Activated T-cell treated with anti-CD3 and anti-CD28 coated beads, Interleukin-2, amount 50 U/mL, for 1 hour (primary cell): ENCODE results near the gene DBI.
A peak's percentile ranks its signal among the peaks of the same experiment; 100 is the strongest.

Experiments used
- DNase-seq: peaks from one replicate; pipeline ENCODE4 v3.0.0-alpha.2; 2020

The DBI gene

GRCh38 chr2:119366649-119367471 is at the start of gene DBI, which contains the start of gene C2orf76:
Gene DBI, plus strand, starts transcription at chr2:119366977. Its CDS starts 75 bp downstream, at chr2:119367052.
Gene C2orf76, minus strand, starts transcription at chr2:119366834. Its CDS starts 26,875 bp downstream, at chr2:119339959.
- DNase-seq, result peak; percentile 92

DNA sequence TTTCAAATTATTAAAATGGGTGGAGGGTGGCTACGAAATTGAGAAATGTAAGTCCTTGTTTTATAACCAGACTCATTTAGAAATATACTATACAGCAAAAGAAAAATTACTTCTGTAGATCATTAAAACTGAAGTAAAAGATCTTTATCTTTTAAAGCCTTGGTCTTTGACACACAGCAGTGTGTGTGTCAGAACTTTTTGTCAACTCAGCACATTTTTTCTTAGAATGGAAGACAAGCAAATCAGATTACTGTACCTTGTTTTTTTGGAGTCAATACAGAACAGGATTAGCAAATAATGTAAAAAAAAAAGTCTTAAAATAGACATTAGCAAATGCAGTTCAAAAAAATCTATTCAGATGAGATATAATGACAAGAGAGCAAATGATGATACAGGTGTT is 49.2 kb upstream of the DBI start:
- no peak for DNase-seq

GRCh38 chr2:119319593-119319992 is 47.2 kb upstream of the DBI start:
- DNase-seq, result no peak

- no peak for DNase-seq
Measured at GRCh38 chr2:119323459-119323858, 43.3 kb upstream of the DBI start.

GRCh38 chr2:119324685-119325270 is 42.0 kb upstream of the DBI start:
- no peak for DNase-seq

DNA sequence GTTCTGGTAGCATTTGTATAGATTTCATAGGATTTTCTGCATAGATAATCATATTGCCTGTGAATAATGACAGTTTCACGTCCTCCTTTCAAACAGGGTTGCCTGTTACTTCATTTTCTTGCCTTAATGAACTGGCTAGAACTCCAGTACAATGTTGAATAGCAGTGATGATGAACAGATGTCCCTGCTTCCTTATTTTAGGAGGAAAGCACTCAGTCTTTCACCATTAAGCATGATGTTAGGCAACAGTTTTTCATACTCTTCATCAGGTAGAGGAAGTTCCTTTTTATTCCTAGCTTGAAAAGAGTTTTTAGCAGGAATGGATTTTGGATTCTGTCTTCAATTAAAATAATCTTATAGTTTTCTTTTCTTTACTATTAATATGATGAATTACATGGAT is 39.8 kb upstream of the DBI start:
- no peak for DNase-seq

- no peak for DNase-seq
Measured at GRCh38 chr2:119327431-119327830, 39.3 kb upstream of the DBI start.

DNA sequence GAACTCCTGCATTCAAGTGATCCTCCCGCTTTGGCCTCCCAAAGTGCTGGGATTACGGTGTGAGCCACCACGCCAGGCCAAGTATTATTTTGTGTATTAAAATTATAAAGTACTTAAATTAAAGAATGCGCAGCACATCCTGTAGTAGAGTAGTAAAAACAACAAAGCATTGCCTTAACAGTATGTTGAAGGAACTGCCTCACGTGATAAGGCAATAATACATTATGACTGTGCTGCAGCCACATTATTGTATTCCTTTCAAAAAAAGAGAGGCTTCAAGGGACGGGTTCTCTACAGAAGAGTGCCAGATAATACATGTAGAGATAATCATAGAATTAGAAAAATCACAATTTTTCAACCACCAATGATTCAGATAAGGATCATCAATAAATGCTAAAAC is 33.8 kb upstream of the DBI start:
- DNase-seq, result no peak

- no peak for DNase-seq
Measured at GRCh38 chr2:119333360-119333759, 33.4 kb upstream of the DBI start.

DNA sequence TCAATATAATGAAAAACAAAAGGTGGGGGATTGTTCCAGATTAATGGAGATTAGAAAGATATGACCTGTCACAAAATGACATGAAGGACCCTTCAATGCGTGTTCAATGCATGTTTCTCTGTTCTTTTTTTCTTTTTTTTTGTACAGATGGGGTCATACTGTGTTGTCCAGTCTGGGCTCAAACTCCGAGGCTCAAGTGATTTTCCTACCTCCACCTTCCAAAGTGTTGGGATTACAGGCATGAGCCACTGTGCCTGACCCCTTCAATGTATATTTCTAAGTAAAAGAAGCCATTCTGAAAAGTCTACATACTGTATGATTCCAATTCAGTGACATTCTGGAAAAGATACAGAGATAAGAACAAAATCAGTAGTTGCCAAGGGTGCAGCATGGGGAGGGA is 32.9 kb upstream of the DBI start:
- no peak for DNase-seq

- no peak for DNase-seq
Measured at GRCh38 chr2:119337749-119338148, 29.0 kb upstream of the DBI start.

DNA sequence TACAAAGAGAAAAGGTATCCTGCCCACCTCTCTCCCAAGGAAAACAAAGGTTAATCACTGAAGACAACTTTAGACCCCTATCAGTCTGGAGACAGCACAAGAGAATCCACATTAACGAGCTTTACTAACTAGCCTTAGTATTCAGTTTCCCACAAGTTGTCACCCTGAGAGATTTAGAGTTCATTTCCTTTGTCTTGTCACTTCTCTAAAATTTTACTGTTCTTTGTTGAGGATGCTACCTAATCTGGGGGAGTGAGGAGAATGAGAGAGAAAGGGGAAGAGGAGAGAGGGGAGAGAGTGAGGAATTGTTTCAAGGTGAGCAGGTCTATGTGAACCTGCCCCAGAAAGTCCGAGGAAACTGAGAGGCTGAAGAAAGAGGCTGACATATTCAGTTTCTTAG is 28.5 kb upstream of the DBI start:
- no peak for DNase-seq

GRCh38 chr2:119338826-119339561 is 27.8 kb upstream of the DBI start:
- DNase-seq, result peak; percentile 24

DNA sequence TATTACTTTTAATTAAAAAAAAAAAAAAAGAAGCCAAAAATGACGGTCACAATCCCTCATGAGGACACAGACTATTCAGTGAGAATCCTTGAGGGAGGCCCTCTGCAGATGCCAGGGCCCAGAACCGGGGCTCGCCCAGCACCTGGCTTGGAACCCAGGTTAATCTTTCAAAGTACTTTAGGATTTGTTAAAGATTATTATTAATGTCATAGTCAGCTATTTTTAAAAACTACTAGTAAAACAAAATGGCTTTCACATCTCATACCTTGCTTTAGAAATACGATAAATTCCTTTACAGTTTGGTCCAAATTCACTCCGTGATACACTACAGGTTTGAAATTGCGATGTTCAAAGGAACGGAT is 27.2 kb upstream of the DBI start:
- no peak for DNase-seq

DNA sequence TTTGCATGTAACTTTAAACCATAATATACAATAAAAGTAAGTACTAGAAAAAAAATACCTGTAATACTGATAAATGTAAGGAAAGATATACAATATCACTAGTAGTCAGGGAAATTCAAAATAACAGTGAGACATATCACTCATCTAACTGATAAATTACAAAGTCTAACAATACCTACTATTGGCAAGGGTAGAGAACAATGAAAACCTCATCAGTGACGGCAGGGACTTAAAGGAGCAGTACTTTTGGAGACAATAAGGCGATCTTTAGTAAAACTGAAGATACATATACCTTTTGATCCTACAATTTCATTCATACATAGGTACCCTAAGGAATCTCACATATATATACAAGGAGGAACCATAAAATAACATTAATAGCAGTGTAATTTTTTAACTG is 25.1 kb upstream of the DBI start:
- no peak for DNase-seq

DNA sequence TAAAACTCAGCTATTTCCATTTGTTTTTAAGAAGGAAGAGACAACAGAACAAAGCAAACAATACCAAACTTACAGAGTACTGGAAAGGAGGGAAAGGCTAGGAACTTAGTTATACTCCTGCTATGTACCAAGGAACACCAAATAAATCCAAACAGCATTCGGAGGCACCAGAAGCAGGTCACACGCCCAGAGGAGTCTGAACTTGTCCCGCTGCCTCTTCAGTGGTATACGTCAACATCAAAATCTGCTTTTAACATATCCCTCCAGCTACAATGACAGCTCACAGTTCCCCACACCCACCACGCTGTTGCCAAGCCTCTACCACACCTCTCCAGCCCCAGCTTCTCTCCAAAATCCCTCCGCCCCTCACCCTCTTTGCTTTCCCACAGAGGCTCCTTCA is 17.5 kb upstream of the DBI start:
- no peak for DNase-seq

GRCh38 chr2:119350311-119350998 is 16.3 kb upstream of the DBI start:
- DNase-seq, result no peak

GRCh38 chr2:119352357-119352756 is 14.4 kb upstream of the DBI start:
- no peak for DNase-seq

DNA sequence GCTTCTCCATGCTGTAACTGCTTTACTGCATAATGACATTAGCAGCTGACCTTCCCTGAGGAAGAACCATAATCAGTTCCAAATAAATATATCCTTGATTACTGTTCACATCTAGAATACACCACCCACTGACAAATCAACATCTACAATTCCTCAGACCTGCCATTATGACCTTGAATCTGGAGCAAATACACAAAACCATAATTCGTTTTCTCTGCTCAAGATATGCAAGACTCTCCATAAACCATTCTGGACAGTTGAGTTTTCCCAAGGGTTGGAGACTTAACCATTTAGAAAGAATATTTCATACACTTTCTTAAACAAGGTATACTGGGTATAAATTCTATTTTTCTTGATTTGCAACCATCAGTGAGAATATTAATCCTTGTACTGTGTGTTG is 11.9 kb upstream of the DBI start:
- DNase-seq, result no peak

- DNase-seq, result no peak
Measured at GRCh38 chr2:119359774-119360173, 7.0 kb upstream of the DBI start.

GRCh38 chr2:119360423-119360966 is 6.3 kb upstream of the DBI start:
- DNase-seq, result no peak

DNA sequence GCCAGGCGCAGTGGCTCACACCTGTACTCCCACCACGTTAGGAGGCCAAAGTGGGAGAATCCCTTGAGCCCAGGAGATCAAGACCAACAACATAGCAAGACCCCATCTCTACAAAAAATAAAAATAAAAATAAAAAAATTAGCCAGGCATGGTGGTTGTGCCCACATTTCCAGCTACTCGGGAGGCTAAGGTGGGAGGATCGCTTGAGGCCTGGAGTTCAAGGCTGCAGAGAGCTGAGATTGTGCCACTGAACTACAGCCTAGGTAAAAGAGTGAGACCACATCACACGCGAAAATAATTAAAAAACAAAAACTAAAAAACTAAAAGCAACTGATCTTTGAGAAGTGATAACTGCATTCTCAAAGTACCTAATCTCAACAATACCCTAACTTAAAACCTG is 2.0 kb upstream of the DBI start:
- no peak for DNase-seq

- no peak for DNase-seq
Measured at GRCh38 chr2:119365436-119365835, 1.3 kb upstream of the DBI start.
